ENCODE results near the gene SH3TC1.

GRCh38 chr4:8149664-8150063 is 49.4 kb upstream of the SH3TC1 start:
- TF ChIP-seq CTCF (IDR thresholded peaks at IDR 0.05; ENCODE audit: low read depth, low read length): no peak
- TF ChIP-seq POLR2A (IDR thresholded peaks at IDR 0.05; ENCODE audit: extremely low read depth, insufficient read length): no peak
- TF ChIP-seq, protein P1, sequence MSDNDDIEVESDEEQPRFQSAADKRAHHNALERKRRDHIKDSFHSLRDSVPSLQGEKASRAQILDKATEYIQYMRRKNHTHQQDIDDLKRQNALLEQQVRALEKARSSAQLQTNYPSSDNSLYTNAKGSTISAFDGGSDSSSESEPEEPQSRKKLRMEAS (IDR thresholded peaks at IDR 0.05; ENCODE audit: low read depth, low read length): no peak
- no peak for TF ChIP-seq MYC (IDR thresholded peaks at IDR 0.05; ENCODE audit: low read depth, low read length)
